Effector CD8-positive, alpha-beta T cell (primary cell): ENCODE measurements around the gene MITD1.
"Not testable (repeated sequence)": the region's sequence is repeated elsewhere in the genome, so short reads cannot be mapped to it uniquely, and the experiment has no call there.

Source experiments
- DNase-seq: peaks from one replicate; lab custom pipeline; 2025; lab: John Stamatoyannopoulos, UW

Gene MITD1

GRCh38 chr2:99154643-99155536 lies 26.0 kb downstream of the MITD1 start, which contains the start of the genes LIPT1 and TSGA10:
Gene LIPT1, plus strand, starts transcription at chr2:99154967. Its CDS starts 6,991 bp downstream, at chr2:99161958.
Gene TSGA10, minus strand, starts transcription at chr2:99154942. Its CDS starts 45,503 bp downstream, at chr2:99109439.
- peak; percentile 89 for DNase-seq

GRCh38 chr2:99153921-99154604 lies 26.8 kb downstream of the MITD1 start:
- DNase-seq: no peak

DNA sequence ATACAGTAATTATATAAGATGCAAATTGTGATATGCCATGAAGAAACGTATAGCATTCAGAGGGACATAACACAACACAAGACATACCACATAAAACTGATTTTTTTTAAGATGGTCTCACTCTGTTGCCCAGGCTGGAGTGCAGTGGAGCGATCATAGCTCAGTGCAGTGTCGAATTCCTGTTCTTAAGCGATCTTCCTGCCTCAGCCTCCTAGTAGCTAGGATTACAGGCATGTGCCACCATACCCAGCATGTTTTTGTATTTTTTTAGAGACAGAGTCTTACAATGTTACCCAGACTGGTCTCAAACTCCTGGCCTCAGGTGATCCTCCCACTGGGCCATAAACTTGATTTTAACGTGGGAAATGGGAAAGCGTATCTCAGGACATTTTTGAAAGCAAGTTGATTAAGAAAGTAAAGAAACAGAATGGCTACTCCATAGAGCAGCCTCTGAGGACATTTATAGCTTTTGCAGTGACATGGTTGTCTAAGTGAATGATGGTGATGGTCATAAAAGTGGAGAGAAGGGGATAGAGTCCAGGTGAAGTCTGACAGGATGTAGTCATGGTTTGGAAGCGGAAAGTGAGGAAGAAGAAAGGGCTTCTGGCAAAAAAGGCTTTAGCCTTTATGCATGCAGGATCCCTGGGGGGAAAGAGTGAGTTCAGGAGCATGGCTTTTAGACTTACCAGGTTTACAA lies 28.5 kb downstream of the MITD1 start:
- DNase-seq: no peak

- no peak for DNase-seq
Measured at GRCh38 chr2:99150706-99151105, 30.2 kb downstream of the MITD1 start.

GRCh38 chr2:99141110-99142108 lies 39.4 kb downstream of the MITD1 start, which contains the start of gene C2orf15:
Gene C2orf15, plus strand, starts transcription at chr2:99141707. Its CDS starts 8,852 bp downstream, at chr2:99150559.
- peak; percentile 97 for DNase-seq

DNA sequence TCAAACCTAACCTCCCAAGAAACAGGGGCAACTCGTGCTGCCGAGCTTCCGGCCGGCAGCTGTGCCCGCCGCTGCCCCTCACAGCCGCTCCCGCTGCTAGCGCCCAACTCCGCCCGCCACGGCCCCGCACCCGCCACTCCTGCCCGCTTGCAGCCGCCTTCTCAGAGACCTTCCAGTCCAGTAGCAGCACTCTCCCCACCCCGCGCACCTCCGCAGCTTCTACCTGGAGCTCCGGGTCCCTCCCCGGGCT lies 40.1 kb downstream of the MITD1 start:
- no peak for DNase-seq

- DNase-seq: no peak
Measured at GRCh38 chr2:99140056-99140859, 40.6 kb downstream of the MITD1 start.

- DNase-seq: no peak
Measured at GRCh38 chr2:99139003-99139402, 41.9 kb downstream of the MITD1 start.

- DNase-seq: not testable (repeated sequence)
Measured at GRCh38 chr2:99135044-99135556, 45.8 kb downstream of the MITD1 start.

DNA sequence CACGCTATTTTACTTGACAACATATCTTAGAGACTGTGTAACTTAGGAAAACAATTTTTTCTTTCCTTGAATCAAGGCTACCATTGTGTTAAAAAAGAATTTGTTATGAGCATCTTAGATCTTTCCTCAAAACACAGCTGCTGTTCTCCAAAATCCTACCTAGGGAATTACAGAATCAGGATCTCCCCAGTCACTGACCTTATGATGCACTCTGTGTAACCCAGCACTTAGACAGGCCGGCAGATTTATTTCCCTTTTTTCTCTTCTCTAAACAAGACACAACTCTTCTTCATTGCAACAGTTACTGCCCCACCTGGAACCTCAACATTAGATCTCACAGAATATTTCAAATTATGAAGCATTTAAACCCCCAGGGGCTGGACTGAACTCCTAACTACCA lies 52.9 kb downstream of the MITD1 start:
- no peak for DNase-seq
